Colonic mucosa (tissue), 4 donors: Measurements from ENCODE around the gene MFSD6L. TPM values are rescaled to one million over a fixed set of nuclear protein-coding genes. Genes with fewer than 3 reads are reported as not detected.

Experiments
- DNase-seq: peaks from one replicate; pipeline ENCODE4 v3.0.0-alpha.2; 2020
- H3K27ac ChIP-seq: fragments of 200-600 bp; one replicate; pipeline ENCODE4 v1.8.0; 2021
- H3K27me3 ChIP-seq: fragments of 200-600 bp; one replicate; pipeline ENCODE4 v1.8.0; 2021
- H3K36me3 ChIP-seq: fragments of 200-600 bp; one replicate; pipeline ENCODE4 v1.8.0; 2021
- H3K4me1 ChIP-seq: fragments of 200-600 bp; one replicate; pipeline ENCODE4 v1.8.0; 2021; ENCODE audit warnings: mild to moderate bottlenecking
- H3K4me3 ChIP-seq: fragments of 200-600 bp; one replicate; pipeline ENCODE4 v1.8.0; 2021
- H3K9ac ChIP-seq, 2 donors: one replicate each; pipeline ENCODE4 v1.7.0; 2013; ENCODE audit warnings: control low read depth in 2 of 2, low read depth in 2 of 2, low read length in 2 of 2
- H3K9me3 ChIP-seq: fragments of 200-600 bp; one replicate; pipeline ENCODE4 v1.8.0; 2021
- intact Hi-C: fragments of 100-400 bp; cut with DNase I; formaldehyde crosslinking; loops from one replicate; pipeline ENCODE4 v1.14.1; 2022
- total RNA-seq, 2 donors: library from RNA; stranded (reverse); fragmentation: NEBNext Ultra II Directional in 1 of 2; extraction: Animal tissue kit (Norgen Biotek cat#: 25700) in 1 of 2; gene quantifications; one replicate each; pipeline ENCODE4 v1.2.1, GENCODE V29; 2021
- TF ChIP-seq, protein P1 (sequence below): fragments of 200-600 bp; IDR thresholded peaks from one replicate; pipeline ENCODE4 v1.8.0; 2022; ENCODE audit warnings: antibody characterized with exemption, mild to moderate bottlenecking
- donor health status: healthy.
- donor health status: DM: no; HTN: no; CAD: no.
- donor health status: DM: no; HTN: no; CAD: no.

The MFSD6L gene
- total RNA-seq, 2 donors from 2014 or later = 6.5 to 12.8 TPM

DNA sequence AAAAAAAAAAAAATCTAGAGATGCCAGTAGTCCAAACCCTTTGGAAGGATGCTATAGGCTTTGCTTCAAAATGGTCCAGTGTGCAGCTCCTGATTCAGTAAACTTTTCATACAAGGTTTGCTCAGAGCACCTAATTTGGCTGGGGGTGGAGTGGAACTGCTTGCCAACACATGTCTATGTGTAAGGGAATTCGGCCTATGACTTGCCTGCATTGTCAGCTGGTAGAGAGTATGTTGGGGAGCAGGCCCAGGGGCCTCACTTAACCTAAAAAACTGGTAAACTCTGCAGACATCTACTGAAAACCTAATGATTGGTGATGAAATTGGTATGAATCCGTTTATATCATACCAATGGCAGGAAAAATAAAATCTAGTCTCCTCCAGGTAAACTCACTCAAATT is 1.5 kb upstream of the MFSD6L start:
- TF ChIP-seq, protein P1, sequence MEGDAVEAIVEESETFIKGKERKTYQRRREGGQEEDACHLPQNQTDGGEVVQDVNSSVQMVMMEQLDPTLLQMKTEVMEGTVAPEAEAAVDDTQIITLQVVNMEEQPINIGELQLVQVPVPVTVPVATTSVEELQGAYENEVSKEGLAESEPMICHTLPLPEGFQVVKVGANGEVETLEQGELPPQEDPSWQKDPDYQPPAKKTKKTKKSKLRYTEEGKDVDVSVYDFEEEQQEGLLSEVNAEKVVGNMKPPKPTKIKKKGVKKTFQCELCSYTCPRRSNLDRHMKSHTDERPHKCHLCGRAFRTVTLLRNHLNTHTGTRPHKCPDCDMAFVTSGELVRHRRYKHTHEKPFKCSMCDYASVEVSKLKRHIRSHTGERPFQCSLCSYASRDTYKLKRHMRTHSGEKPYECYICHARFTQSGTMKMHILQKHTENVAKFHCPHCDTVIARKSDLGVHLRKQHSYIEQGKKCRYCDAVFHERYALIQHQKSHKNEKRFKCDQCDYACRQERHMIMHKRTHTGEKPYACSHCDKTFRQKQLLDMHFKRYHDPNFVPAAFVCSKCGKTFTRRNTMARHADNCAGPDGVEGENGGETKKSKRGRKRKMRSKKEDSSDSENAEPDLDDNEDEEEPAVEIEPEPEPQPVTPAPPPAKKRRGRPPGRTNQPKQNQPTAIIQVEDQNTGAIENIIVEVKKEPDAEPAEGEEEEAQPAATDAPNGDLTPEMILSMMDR = no peak
- H3K27ac ChIP-seq = no peak overlapping the region
- no peaks in the 10 kb centered on the region for H3K36me3 ChIP-seq
- no peak overlapping the region for H3K4me3 ChIP-seq
- no peak for DNase-seq
- H3K27me3 ChIP-seq = no peaks in the 10 kb centered on the region
- H3K4me1 ChIP-seq = no peaks in the 10 kb centered on the region
- no peaks in the 10 kb centered on the region for H3K9me3 ChIP-seq
- intact Hi-C loops = loop anchor here (5.0 kb wide), 1 partner anchor 92 kb away; no protein-coding TSS in a partner anchor
- no peak overlapping the region for H3K9ac ChIP-seq

DNA sequence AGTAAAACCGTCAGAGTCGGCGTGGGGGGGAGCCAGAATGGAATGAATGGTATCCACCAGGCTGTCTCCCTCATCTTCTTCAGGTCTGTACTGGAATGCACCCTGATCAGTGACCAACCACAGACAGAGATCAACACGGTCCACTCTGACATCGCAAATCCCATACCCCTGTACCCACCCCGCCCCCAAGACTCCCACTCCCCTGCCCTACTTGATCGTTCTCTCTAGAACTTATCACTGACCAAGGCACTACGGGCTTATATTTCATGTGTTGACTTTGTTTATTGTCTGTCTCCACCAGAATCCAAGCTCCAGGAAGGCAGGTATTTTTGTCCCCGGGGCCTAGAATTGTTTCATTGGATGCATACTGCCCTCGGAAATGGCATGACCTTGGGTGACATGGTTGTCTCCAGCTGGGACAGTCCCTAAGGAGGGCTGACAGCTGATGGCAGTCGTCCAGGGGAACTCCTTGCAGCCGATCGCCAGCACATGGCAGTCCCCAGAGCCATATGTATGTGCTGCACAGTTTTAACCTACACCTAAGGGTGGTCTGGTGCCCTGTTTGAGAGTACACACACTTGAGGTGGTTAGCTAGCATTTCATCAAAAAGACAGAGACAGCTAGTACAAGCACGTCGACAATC is 526 bp upstream of the MFSD6L start:
- Histone ChIP-seq H3K9me3 (no peaks in the 10 kb centered on the region), H3K27ac (no peak overlapping the region), H3K4me3 (peak overlapping the region; percentile 47), H3K27me3 (no peaks in the 10 kb centered on the region), H3K4me1 (no peaks in the 10 kb centered on the region), H3K9ac (peak overlapping the region in 1 of 2 donors; percentile 46), H3K36me3 (no peaks in the 10 kb centered on the region)
- no peak for DNase-seq
- TF ChIP-seq, protein P1 = no peak
- intact Hi-C loops = loop anchor here (5.0 kb wide), 1 partner anchor 93 kb away; no protein-coding TSS in a partner anchor

DNA sequence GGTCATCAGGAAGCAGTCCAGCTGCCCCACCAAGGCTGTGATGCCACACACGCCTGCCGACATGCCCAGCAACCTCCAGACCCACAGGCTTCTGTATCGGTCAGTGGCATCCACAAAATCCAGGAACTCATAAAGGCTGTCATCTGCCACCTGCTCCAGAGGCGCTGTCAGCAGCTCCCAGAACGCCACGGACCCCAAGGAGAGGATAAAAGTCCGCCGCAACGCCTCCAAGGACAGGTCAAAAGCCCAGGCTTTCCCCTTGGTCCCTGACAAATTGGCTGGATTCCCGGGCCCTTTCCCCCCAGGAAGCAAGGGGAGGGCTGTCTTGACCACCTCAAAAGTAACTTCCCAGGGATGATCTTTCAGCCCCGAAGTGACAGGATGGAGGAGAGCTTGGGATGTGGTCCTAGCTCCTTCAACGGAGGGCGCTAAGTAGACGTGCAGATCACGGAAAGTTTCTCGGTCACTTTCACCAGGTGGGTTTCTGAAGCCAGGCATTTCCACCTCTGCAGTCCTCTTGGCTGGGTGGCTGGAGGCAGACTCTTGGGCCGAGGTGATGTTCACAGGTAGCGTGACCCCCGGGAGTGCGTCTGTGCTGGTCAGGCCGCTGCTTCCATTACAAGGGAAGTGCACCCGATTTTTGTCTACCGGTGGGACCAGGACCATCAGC is 854 bp downstream of the MFSD6L start:
- peak overlapping the region; percentile 47 for H3K4me3 ChIP-seq
- H3K9ac ChIP-seq = peak overlapping the region; percentile 19 to 53

DNA sequence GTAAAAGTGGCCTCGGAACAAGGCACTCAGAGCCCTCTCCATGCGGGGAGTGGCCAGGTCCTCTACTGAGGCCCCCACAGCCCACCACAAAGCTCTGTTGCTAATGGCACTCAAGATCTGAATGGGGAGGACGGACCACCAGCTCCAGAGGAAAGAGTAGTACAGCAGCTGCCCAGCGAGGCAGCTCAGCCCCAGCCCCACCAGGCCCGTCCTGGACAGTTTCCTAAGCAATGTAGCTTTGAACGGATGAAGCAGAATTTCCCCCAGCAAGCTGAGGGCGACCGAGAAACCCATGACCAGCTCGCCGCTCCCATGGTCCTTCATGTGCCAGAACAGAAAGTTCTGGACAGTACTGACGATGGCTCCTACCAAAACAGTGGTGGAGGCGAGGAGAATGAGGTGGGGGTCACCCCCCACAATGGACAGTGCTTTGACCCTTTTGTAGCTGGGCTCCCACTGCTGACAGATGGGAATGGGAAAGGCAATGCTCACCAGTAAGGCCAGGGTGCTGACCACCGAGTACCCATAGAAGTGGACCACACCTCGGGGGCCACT is 1.5 kb downstream of the MFSD6L start:
- Histone ChIP-seq H3K27ac (no peak overlapping the region), H3K9me3 (no peaks in the 10 kb centered on the region), H3K4me1 (no peaks in the 10 kb centered on the region), H3K9ac (no peak overlapping the region), H3K36me3 (no peaks in the 10 kb centered on the region), H3K4me3 (no peak overlapping the region), H3K27me3 (no peaks in the 10 kb centered on the region)
- no peak for DNase-seq
- TF ChIP-seq, protein P1 = no peak
- intact Hi-C loops = no loop called here

More for the DNA sequence above, 854 bp downstream of the MFSD6L start:
- TF ChIP-seq, protein P1 = no peak
- H3K27me3 ChIP-seq = no peaks in the 10 kb centered on the region
- no peaks in the 10 kb centered on the region for H3K4me1 ChIP-seq
- DNase-seq = peak; percentile 17
- H3K9me3 ChIP-seq = no peaks in the 10 kb centered on the region
- no peaks in the 10 kb centered on the region for H3K36me3 ChIP-seq
- H3K27ac ChIP-seq = no peak overlapping the region
- intact Hi-C loops = no loop called here

DNA sequence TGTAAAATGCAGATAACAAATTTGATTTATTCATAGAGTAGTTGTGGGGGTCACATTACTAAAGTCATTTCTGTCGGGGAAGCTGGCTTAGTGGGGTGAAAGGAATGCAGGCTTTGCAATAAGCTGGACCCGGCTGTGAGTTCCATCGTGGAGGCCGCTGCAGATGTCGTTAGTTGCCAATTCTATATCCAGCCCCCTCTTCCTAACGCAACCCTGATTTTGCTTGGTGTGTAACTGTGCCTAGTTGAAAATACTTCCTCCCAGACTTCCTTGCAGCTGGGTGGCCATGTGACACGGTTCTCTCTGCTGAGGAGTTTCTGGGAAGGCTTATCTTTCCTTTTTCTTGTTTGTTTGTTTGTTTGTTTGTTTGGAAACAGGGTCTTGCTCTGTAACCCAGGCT is 4.5 kb downstream of the MFSD6L start:
- Histone ChIP-seq H3K27ac (no peak overlapping the region), H3K4me3 (no peak overlapping the region), H3K9ac (no peak overlapping the region), H3K36me3 (no peaks in the 10 kb centered on the region), H3K27me3 (no peaks in the 10 kb centered on the region), H3K4me1 (no peaks in the 10 kb centered on the region), H3K9me3 (no peaks in the 10 kb centered on the region)
- no peak for DNase-seq
- TF ChIP-seq, protein P1 = no peak
- intact Hi-C loops = no loop called here
